AG09319 (cell line): Measurements from ENCODE around the gene ADM2.

ENCODE experiments used
- DNase-seq: peaks from one replicate; pipeline ENCODE4 v3.0.0-alpha.2; 2010; ENCODE audit warnings: low read depth; ENCODE audit errors: extremely low read depth
- TF ChIP-seq, protein P1 (sequence below): IDR thresholded peaks from 2 replicates; pipeline ENCODE4 v1.5.1; 2011; ENCODE audit warnings: low read depth, mild to moderate bottlenecking, inconsistent platforms, low read length, moderate library complexity

ADM2 gene

DNA sequence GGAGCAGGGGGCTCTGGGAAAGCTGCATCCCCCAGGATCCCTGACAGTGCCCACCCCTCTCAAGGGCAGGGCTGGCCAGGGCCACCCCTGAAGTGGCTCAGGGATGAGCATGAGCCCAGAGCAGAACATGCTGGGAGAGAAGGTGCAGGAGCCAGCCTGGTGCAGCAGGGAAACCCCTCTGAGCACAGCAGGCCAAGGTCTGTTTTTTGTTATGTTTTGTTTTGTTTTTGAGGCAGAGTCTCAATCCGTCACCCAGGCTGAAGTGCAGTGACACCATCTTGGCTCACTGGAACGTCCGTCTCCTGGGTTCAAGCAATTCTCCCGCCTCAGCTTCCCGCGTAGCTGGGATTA lies 5.7 kb upstream of the ADM2 start:
- no peak for DNase-seq
- TF ChIP-seq, protein P1, sequence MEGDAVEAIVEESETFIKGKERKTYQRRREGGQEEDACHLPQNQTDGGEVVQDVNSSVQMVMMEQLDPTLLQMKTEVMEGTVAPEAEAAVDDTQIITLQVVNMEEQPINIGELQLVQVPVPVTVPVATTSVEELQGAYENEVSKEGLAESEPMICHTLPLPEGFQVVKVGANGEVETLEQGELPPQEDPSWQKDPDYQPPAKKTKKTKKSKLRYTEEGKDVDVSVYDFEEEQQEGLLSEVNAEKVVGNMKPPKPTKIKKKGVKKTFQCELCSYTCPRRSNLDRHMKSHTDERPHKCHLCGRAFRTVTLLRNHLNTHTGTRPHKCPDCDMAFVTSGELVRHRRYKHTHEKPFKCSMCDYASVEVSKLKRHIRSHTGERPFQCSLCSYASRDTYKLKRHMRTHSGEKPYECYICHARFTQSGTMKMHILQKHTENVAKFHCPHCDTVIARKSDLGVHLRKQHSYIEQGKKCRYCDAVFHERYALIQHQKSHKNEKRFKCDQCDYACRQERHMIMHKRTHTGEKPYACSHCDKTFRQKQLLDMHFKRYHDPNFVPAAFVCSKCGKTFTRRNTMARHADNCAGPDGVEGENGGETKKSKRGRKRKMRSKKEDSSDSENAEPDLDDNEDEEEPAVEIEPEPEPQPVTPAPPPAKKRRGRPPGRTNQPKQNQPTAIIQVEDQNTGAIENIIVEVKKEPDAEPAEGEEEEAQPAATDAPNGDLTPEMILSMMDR: no peak

- TF ChIP-seq, protein P1: no peak
- DNase-seq: no peak
Measured at GRCh38 chr22:50476868-50477267, 4.5 kb upstream of the ADM2 start.

DNA sequence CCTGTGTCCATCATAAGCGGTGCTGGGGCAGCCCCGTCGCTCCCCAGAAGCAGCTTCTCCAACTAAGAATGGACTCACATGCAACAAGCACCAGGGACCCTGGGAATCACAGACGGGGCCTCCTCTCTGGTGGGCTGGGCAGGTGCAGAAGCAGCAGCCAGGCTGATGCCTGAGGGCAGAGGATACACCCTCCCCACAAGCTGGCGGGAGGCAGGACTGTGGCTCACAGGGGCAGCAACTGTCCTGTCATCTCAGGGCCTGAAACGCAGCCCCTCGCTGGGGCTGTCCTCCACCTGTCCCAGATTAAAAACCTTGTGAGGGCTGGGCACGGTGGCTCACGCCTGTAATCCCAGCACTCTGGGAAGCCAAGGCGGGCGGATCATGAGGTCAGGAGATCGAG lies 3.4 kb upstream of the ADM2 start:
- no peak for DNase-seq
- TF ChIP-seq, protein P1: no peak

DNA sequence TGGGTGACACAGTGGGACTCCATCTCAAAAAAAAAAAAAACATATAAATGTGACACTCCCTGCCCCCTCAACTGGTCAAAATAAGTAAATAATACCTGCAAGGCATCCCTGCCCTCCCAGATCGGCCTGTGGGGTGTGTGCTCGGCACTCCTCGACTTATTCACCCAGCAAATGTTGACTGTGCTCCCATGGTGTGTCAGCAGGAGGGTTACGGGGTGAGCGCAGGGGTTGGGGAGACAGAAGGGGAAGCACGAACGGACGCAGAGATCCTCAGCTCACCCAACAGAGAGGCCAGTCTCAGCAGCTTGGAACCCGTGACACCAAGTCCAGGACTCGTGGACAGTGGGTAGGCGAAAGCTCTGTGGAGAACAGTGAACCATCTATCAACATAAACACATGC lies 1.6 kb upstream of the ADM2 start:
- no peak for DNase-seq

GRCh38 chr22:50481045-50481439 lies 301 bp upstream of the ADM2 start:
- TF ChIP-seq, protein P1: no peak
- DNase-seq: no peak

More for the DNA sequence above, 1.6 kb upstream of the ADM2 start:
- TF ChIP-seq, protein P1: no peak

DNA sequence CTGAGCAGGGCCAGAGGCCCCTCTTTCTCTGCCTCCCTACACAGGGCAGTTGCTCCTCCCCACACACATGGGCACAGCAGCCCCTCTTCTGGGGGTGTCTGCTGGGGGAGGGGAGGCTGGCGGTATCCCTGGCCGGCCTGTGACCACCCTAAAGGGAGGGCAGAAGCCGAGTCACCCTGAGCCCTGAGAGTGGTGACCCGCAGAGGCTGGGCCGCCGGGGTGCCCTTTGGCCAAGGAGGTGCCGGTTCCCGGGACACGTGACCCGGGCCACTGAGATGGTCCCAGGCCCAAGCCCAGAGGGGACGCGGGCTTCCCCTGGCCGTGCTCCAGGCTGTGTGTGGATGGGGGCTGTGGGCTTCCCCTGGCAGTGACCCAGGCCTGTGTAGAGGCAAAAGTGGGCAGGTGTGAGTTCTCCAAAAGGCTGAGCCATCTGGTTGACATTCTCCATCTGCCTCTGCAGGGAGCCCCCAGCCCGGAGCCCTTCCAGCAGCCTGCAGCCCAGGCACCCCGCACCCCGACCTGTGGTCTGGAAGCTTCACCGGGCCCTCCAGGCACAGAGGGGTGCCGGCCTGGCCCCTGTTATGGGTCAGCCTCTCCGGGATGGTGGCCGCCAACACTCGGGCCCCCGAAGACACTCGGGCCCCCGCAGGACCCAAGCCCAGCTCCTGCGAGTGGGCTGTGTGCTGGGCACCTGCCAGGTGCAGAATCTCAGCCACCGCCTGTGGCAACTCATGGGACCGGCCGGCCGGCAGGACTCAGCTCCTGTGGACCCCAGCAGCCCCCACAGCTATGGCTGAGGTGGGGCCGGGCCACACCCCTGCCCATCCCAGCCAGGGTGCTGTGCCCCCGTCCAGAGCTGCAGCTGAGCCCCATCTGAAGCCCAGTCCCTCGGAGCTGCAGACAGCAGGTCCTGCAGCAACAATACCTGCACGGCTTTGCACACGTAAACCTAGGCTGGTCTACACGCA lies 1.0 kb downstream of the ADM2 start:
- TF ChIP-seq, protein P1: no peak
- no peak for DNase-seq

DNA sequence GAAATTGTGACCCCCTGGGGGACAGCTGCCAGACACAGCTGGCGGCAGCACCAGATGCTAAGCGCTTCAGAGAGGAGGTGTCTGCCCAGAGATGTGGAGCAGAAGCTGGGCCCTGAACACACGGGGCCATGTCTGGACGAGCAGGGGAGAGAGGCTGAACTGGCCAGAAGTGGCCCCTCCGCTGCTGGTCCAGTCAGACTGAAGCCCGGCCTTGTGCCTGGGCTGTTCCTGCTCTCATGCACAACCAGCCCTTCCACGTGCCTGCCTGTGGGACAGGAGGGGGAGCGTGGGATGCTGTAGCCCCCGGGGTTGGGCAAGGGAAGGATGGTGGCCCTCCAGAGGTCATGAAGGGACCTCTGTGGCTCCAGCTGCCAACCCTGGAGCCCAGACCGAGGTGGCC lies 1.8 kb downstream of the ADM2 start:
- TF ChIP-seq, protein P1: no peak

More for the DNA sequence above, 1.8 kb downstream of the ADM2 start:
- DNase-seq: no peak
